GM19395 (cell line): ENCODE data around the gene GARNL3.
A peak's percentile ranks its signal among the peaks of the same experiment; 100 is the strongest.

Experiments used
- ATAC-seq: cut with Tn5 transposase; IDR thresholded peaks from one replicate; pipeline ENCODE4 v1.9.1; 2021; ENCODE audit warnings: mild to moderate bottlenecking, moderate library complexity; ENCODE audit not compliant: unreplicated experiment

Gene GARNL3

GRCh38 chr9:127264462-127265219 lies at the start of gene GARNL3:
Gene GARNL3, plus strand, starts transcription at chr9:127264774. Its CDS starts 104 bp downstream, at chr9:127264878.
- ATAC-seq: no peak

GRCh38 chr9:127215268-127216209 lies 49.0 kb upstream of the GARNL3 start:
- ATAC-seq: no peak

GRCh38 chr9:127216210-127216887 lies 48.2 kb upstream of the GARNL3 start:
- ATAC-seq: no peak

GRCh38 chr9:127216888-127217217 lies 47.7 kb upstream of the GARNL3 start:
- ATAC-seq: no peak

- ATAC-seq: no peak
Measured at GRCh38 chr9:127218818-127219217, 45.8 kb upstream of the GARNL3 start.

- ATAC-seq: no peak
Measured at GRCh38 chr9:127219520-127219919, 45.1 kb upstream of the GARNL3 start.

- no peak for ATAC-seq
Measured at GRCh38 chr9:127221695-127222094, 42.9 kb upstream of the GARNL3 start.

GRCh38 chr9:127222388-127223095 lies 42.0 kb upstream of the GARNL3 start:
- ATAC-seq: no peak

GRCh38 chr9:127223266-127223665 lies 41.3 kb upstream of the GARNL3 start:
- no peak for ATAC-seq

- no peak for ATAC-seq
Measured at GRCh38 chr9:127223810-127224177, 40.8 kb upstream of the GARNL3 start.

- peak; percentile 66 for ATAC-seq
Measured at GRCh38 chr9:127224178-127224882, 40.2 kb upstream of the GARNL3 start.

GRCh38 chr9:127224883-127225739 lies 39.5 kb upstream of the GARNL3 start:
- peak; percentile 42 for ATAC-seq

GRCh38 chr9:127225801-127226625 lies 38.6 kb upstream of the GARNL3 start:
- no peak for ATAC-seq

GRCh38 chr9:127229691-127230417 lies 34.7 kb upstream of the GARNL3 start:
- ATAC-seq: no peak

- no peak for ATAC-seq
Measured at GRCh38 chr9:127231666-127232065, 32.9 kb upstream of the GARNL3 start.

GRCh38 chr9:127232833-127233549 lies 31.6 kb upstream of the GARNL3 start:
- no peak for ATAC-seq

GRCh38 chr9:127233550-127233949 lies 31.0 kb upstream of the GARNL3 start:
- ATAC-seq: no peak
